ENCODE data around the gene SNX13.
A peak's percentile ranks its signal among the peaks of the same experiment; 100 is the strongest.

Gene SNX13

GRCh38 chr7:17940951-17941431, 697 bp upstream of the SNX13 start:
- Histone ChIP-seq H3K36me3 (ENCODE audit: insufficient read depth) (no peaks in the 10 kb centered on the region), H3K27me3 (ENCODE audit: insufficient read depth, low read depth) (no peaks in the 10 kb centered on the region), H3K4me3 (IDR thresholded peaks at IDR 0.05; ENCODE audit: insufficient read depth, low read depth, low read length) (no peak overlapping the region), H3K4me2 (peak overlapping the region; percentile 66), H3K27ac (peak overlapping the region; percentile 91; the same call in 1 of the 2 replicates), H3K79me2 (ENCODE audit: insufficient read depth, low read depth) (peaks cover 41% of the 10 kb centered on the region), H3K4me1 (ENCODE audit: low read depth, poor library complexity, severe bottlenecking) (peaks cover 35% of the 10 kb centered on the region), H3K9ac (peak overlapping the region; percentile 98; the same call in 1 of the 2 replicates), H2AFZ (ENCODE audit: low read depth) (peak overlapping the region; percentile 95), H4K20me1 (ENCODE audit: insufficient read depth) (no peaks in the 10 kb centered on the region)
- TF ChIP-seq, protein P1, sequence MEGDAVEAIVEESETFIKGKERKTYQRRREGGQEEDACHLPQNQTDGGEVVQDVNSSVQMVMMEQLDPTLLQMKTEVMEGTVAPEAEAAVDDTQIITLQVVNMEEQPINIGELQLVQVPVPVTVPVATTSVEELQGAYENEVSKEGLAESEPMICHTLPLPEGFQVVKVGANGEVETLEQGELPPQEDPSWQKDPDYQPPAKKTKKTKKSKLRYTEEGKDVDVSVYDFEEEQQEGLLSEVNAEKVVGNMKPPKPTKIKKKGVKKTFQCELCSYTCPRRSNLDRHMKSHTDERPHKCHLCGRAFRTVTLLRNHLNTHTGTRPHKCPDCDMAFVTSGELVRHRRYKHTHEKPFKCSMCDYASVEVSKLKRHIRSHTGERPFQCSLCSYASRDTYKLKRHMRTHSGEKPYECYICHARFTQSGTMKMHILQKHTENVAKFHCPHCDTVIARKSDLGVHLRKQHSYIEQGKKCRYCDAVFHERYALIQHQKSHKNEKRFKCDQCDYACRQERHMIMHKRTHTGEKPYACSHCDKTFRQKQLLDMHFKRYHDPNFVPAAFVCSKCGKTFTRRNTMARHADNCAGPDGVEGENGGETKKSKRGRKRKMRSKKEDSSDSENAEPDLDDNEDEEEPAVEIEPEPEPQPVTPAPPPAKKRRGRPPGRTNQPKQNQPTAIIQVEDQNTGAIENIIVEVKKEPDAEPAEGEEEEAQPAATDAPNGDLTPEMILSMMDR (conservative IDR thresholded peaks at IDR 0.05; ENCODE audit: low read depth, low read length), result no peak

GRCh38 chr7:17939606-17940301, 540 bp downstream of the SNX13 start:
- Histone ChIP-seq H3K27ac (peak overlapping the region; percentile 91), H3K36me3 (ENCODE audit: insufficient read depth) (no peaks in the 10 kb centered on the region), H3K4me2 (peak overlapping the region; percentile 66), H3K4me3 (IDR thresholded peaks at IDR 0.05; ENCODE audit: insufficient read depth, low read depth, low read length) (no peak overlapping the region), H2AFZ (ENCODE audit: low read depth) (peak overlapping the region; percentile 95), H3K9ac (peak overlapping the region; percentile 98), H3K79me2 (ENCODE audit: insufficient read depth, low read depth) (peaks cover 53% of the 10 kb centered on the region), H3K27me3 (ENCODE audit: insufficient read depth, low read depth) (no peaks in the 10 kb centered on the region), H4K20me1 (ENCODE audit: insufficient read depth) (no peaks in the 10 kb centered on the region), H3K4me1 (ENCODE audit: low read depth, poor library complexity, severe bottlenecking) (peaks cover 40% of the 10 kb centered on the region)
- TF ChIP-seq, protein P1 (conservative IDR thresholded peaks at IDR 0.05; ENCODE audit: low read depth, low read length), result no peak

DNA sequence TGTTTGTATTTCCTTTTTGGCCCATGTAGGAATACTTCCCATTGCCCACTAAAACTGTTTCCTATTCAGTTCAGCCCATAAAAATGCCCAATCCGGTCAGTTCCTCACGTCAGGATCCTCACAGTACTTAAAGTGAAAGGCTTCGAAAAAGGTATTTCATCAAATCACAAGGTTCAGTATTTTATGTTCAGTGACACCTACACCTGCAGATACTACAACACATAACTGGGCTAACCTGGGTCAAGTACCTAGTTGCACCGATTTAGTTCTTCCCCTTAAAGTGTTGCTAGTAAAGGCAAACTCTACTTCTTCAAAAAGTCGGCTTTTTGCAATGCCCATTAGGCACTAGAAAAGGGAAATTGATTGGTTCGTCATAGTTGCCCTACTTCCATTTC, 1.1 kb downstream of the SNX13 start:
- Histone ChIP-seq H2AFZ (ENCODE audit: low read depth) (peak overlapping the region; percentile 95; the same call in 1 of the 2 replicates), H3K9ac (peak overlapping the region; percentile 98; the same call in 1 of the 2 replicates), H4K20me1 (ENCODE audit: insufficient read depth) (no peaks in the 10 kb centered on the region), H3K4me1 (ENCODE audit: low read depth, poor library complexity, severe bottlenecking) (peaks cover 45% of the 10 kb centered on the region), H3K27me3 (ENCODE audit: insufficient read depth, low read depth) (no peaks in the 10 kb centered on the region), H3K4me2 (peak overlapping the region; percentile 66), H3K27ac (peak overlapping the region; percentile 91; the same call in 1 of the 2 replicates), H3K4me3 (IDR thresholded peaks at IDR 0.05; ENCODE audit: insufficient read depth, low read depth, low read length) (no peak overlapping the region), H3K36me3 (ENCODE audit: insufficient read depth) (no peaks in the 10 kb centered on the region), H3K79me2 (ENCODE audit: insufficient read depth, low read depth) (peaks cover 59% of the 10 kb centered on the region)
- TF ChIP-seq, protein P1 (conservative IDR thresholded peaks at IDR 0.05; ENCODE audit: low read depth, low read length), result no peak

DNA sequence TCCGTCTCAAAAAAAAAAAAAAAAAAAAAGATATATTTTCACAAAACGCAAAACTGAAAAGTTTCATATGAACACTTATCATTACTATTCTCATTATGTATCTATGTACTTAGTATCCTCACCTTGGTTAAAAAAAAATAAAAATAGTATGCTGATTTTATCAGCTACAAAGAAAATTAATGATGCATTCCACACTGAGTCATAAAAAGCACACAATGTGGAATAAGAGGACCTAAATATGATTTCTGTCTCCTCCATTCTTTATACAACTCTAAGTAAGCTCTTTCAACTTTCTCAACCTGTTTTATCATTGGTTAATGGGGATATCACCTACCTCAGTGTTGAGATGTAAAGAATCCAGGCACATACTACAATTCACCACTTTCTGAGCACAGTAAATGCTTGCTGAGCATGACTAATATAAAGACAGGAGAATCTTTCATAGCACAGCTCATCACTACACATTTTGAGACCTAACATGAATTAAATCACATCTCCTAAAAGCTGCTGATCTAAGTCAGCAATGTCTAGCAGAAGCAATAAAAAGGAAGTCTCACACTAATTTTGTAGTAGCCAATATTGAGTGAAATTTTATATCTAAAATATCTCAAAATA, 2.7 kb downstream of the SNX13 start:
- H2AFZ ChIP-seq (ENCODE audit: low read depth), result no peak overlapping the region
- H3K4me1 ChIP-seq (ENCODE audit: low read depth, poor library complexity, severe bottlenecking), result peaks cover 53% of the 10 kb centered on the region
- peak overlapping the region; percentile 66; the same call in 1 of the 2 replicates for H3K4me2 ChIP-seq
- H4K20me1 ChIP-seq (ENCODE audit: insufficient read depth), result no peaks in the 10 kb centered on the region
- H3K27ac ChIP-seq, result no peak overlapping the region
- H3K36me3 ChIP-seq (ENCODE audit: insufficient read depth), result no peaks in the 10 kb centered on the region
- no peaks in the 10 kb centered on the region for H3K27me3 ChIP-seq (ENCODE audit: insufficient read depth, low read depth)
- no peak overlapping the region for H3K4me3 ChIP-seq (IDR thresholded peaks at IDR 0.05; ENCODE audit: insufficient read depth, low read depth, low read length)
- H3K9ac ChIP-seq, result no peak overlapping the region
- TF ChIP-seq, protein P1 (conservative IDR thresholded peaks at IDR 0.05; ENCODE audit: low read depth, low read length), result no peak
- peaks cover 75% of the 10 kb centered on the region for H3K79me2 ChIP-seq (ENCODE audit: insufficient read depth, low read depth)

All from KMS-11 (cell line).